Measurements from ENCODE around the gene STAT3. TPM values are rescaled to one million over a fixed set of nuclear protein-coding genes. Genes with fewer than 3 reads are reported as not detected.

The STAT3 gene
- total RNA-seq, 4 donors from 2014 or later, result 115 to 298 (median 171) TPM

DNA sequence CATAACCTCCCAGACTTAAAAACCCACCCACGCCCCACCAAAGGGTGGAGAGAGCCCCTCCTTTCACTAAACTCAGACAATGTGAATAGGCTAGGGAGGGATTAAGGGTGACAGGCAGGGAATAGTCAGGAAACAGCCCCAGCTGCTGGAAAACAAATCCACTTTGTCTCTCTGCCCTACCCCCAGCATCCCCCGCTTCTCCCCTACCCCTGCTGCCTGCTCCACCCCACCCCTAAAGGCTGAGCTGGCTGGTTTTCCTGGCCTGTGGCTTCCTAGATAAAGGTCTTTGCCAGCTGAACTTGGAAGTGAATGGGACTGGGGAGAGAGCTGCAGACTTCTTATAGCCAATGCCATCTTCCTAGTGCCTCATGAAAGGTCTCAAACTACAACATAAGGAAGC, 19.8 kb upstream of the STAT3 start:
- H3K4me1 ChIP-seq, result peaks cover 22 to 50% of the 10 kb centered on the region in 2 donors
- H3K36me3 ChIP-seq, result no peaks in the 10 kb centered on the region
- intact Hi-C loops (cut with DNase I; ENCODE audit: low total_unique reads), result no loop called here
- no peak for TF ChIP-seq POLR2A (IDR thresholded peaks at IDR 0.05)
- TF ChIP-seq, protein P1, sequence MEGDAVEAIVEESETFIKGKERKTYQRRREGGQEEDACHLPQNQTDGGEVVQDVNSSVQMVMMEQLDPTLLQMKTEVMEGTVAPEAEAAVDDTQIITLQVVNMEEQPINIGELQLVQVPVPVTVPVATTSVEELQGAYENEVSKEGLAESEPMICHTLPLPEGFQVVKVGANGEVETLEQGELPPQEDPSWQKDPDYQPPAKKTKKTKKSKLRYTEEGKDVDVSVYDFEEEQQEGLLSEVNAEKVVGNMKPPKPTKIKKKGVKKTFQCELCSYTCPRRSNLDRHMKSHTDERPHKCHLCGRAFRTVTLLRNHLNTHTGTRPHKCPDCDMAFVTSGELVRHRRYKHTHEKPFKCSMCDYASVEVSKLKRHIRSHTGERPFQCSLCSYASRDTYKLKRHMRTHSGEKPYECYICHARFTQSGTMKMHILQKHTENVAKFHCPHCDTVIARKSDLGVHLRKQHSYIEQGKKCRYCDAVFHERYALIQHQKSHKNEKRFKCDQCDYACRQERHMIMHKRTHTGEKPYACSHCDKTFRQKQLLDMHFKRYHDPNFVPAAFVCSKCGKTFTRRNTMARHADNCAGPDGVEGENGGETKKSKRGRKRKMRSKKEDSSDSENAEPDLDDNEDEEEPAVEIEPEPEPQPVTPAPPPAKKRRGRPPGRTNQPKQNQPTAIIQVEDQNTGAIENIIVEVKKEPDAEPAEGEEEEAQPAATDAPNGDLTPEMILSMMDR (IDR thresholded peaks at IDR 0.05), result no peak
- H3K9me3 ChIP-seq, result no peaks in the 10 kb centered on the region
- no peak overlapping the region for H3K4me3 ChIP-seq
- DNase-seq, result no peak
- peak overlapping the region; percentile 84 to 91 for H3K27ac ChIP-seq
- H3K27me3 ChIP-seq, result no peaks in the 10 kb centered on the region

DNA sequence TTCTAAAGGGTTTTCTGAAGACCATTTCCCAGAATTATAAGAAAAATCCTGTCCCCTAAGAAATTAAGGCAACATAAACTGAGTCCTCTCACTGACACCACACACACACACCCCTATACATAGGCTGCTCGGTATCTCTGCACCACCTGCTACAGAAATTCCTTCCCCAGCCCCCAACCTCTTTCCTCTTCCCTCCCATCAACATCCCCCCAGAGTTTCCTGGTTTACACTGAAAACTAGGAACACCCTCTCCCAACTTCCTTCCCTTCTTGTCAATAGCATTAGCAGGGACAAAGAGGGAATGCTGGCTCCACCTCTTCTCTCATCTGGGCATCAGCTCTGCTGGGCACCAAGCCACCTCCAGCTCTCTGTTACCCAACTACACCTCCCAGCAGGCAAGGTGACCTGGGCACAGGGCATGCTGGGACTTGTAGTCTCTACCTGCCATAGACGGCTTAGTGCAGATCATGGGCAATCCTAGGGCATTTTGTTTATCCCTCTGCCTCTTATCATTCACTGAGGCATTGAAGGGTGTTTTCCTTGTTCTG, 19.1 kb upstream of the STAT3 start:
- TF ChIP-seq, protein P1 (IDR thresholded peaks at IDR 0.05), result no peak
- no peak for TF ChIP-seq POLR2A (IDR thresholded peaks at IDR 0.05)
- Histone ChIP-seq H3K9me3 (no peaks in the 10 kb centered on the region), H3K4me3 (no peak overlapping the region), H3K36me3 (no peaks in the 10 kb centered on the region), H3K4me1 (peaks cover 22 to 50% of the 10 kb centered on the region in 2 donors), H3K27ac (peak overlapping the region; percentile 84 to 91), H3K27me3 (no peaks in the 10 kb centered on the region)
- peak; percentile 72 to 89 for DNase-seq
- intact Hi-C loops (cut with DNase I; ENCODE audit: low total_unique reads), result no loop called here

- Histone ChIP-seq H3K36me3 (no peaks in the 10 kb centered on the region), H3K27ac (peak overlapping the region; percentile 84 to 91), H3K9me3 (no peaks in the 10 kb centered on the region), H3K4me3 (no peak overlapping the region), H3K4me1 (peaks cover 22 to 47% of the 10 kb centered on the region in 2 donors), H3K27me3 (no peaks in the 10 kb centered on the region)
- intact Hi-C loops (cut with DNase I; ENCODE audit: low total_unique reads), result no loop called here
- peak in 1 of 2 donors; percentile 55 for DNase-seq
- TF ChIP-seq POLR2A (IDR thresholded peaks at IDR 0.05), result no peak
- TF ChIP-seq, protein P1 (IDR thresholded peaks at IDR 0.05), result no peak
Measured at GRCh38 chr17:42406615-42407288, 18.5 kb upstream of the STAT3 start.

DNA sequence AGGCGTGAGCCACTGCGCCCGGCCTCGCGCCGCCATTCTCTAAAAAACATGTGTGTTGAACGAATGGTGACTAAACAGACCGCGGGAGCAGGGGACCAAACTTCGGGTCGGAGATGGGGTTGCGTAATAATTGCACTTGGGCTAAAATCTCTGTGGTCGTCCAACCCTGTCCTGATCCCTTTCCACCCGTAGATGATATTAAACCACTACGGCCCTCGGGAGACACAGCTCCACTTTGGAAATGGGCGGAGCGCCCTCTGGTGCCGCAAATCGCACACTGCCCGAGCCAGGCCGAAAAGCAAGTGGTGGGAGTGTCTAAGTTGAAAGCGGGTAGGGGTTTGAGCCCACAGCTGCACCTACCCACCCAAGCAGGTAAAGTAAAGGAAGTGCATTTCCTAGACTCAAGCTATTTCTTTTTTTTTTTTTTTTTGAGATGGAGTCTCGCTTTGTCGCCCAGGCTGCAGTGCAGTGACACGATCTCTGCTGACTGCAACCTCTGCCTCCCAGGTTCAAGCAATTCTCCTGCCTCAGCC, 17.8 kb upstream of the STAT3 start:
- Histone ChIP-seq H3K4me1 (peaks cover 22 to 39% of the 10 kb centered on the region in 2 donors), H3K27ac (peak overlapping the region; percentile 84 to 91), H3K27me3 (no peaks in the 10 kb centered on the region), H3K36me3 (no peaks in the 10 kb centered on the region), H3K4me3 (no peak overlapping the region), H3K9me3 (no peaks in the 10 kb centered on the region)
- DNase-seq, result peak; percentile 86 to 90
- intact Hi-C loops (cut with DNase I; ENCODE audit: low total_unique reads), result loop anchor here (2.0 kb wide), 1 partner anchor 83 kb away; no protein-coding TSS in a partner anchor
- TF ChIP-seq, protein P1 (IDR thresholded peaks at IDR 0.05), result peak; percentile 85 to 93 (median 86)
- no peak for TF ChIP-seq POLR2A (IDR thresholded peaks at IDR 0.05)

GRCh38 chr17:42405076-42405475, 16.8 kb upstream of the STAT3 start:
- H3K27ac ChIP-seq, result peak overlapping the region; percentile 84 to 91
- H3K36me3 ChIP-seq, result no peaks in the 10 kb centered on the region
- no peak for DNase-seq
- H3K4me1 ChIP-seq, result peaks cover 22 to 34% of the 10 kb centered on the region in 2 donors
- no peaks in the 10 kb centered on the region for H3K9me3 ChIP-seq
- no peaks in the 10 kb centered on the region for H3K27me3 ChIP-seq
- intact Hi-C loops (cut with DNase I; ENCODE audit: low total_unique reads), result loop anchor here (2.0 kb wide), 1 partner anchor 82 kb away; no protein-coding TSS in a partner anchor
- no peak for TF ChIP-seq POLR2A (IDR thresholded peaks at IDR 0.05)
- TF ChIP-seq, protein P1 (IDR thresholded peaks at IDR 0.05), result no peak
- no peak overlapping the region for H3K4me3 ChIP-seq
